Measurements from ENCODE around the gene CSF3R. TPM values are rescaled to one million over a fixed set of nuclear protein-coding genes. Genes with fewer than 3 reads are reported as not detected.
A peak's percentile ranks its signal among the peaks of the same experiment; 100 is the strongest.

CSF3R gene
- total RNA-seq (1 to 10 TPM; 3.7 to 4.1 TPM), total RNA-seq (0 to 17.3 (median 0.84) reads per million in 172 experiments)
- 34.3 TPM for polyA plus RNA-seq (2013, experiment 1 of 2)
- 30.0 TPM for polyA plus RNA-seq (2013, experiment 2 of 2)

DNA sequence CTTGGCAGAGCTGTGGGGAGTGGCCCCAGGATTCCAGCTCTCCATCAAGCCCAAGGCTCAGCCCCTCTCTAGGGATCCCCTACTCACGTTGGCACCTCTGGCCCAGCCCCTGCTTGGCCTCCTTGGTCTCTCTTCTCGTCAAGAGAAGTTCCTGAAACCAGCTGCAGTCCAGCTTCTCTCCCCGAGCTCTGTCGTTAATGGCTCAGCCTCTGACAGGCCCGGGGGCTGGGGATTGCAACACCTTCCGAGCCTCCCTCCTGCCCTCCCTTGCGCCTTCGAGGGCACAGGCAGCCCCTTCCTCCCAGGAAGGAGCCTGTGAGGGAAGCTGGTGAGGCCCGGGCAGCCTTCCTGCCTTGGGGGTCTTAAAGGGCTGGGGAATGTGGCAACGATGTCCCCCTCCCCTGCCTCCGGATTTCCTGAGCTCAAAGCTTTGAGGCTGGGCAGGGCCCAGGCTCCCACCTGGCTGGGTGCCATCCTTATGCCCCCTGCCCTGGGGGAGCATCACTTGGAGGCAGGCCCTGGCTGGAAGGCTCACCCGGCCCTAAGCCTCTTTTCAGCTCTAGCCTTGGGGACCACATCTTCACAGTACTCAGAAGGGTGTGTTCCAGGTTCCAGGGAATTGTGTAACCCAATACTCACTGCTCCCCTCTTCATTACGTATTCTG, at the start of gene CSF3R:
Gene CSF3R (minus strand): TSS at position 190 of the 665 bp plus-strand sequence. CDS start 3,417 bp downstream, outside the sequence.
- no peak for ATAC-seq (ENCODE audit: poor library complexity)
- Mint-ChIP-seq H3K36me3 (ENCODE audit: low read depth) (no peaks in the 10 kb centered on the region), H3K27me3 (no peaks in the 10 kb centered on the region), H3K4me3 (peak within 1 kb of the TSS; percentile 57), H3K27ac (peak within 1 kb of the TSS; percentile 55), H3K4me1 (ENCODE audit: low read depth) (peaks cover 9% of the 10 kb centered on the region), H3K9me3 (no peaks in the 10 kb centered on the region)
- Histone ChIP-seq H3K4me1 (ENCODE audit: insufficient read depth, low read length) (peaks cover 10% of the 10 kb centered on the region), H3K4me3 (ENCODE audit: low read length) (peak within 1 kb of the TSS; percentile 42), H3K36me3 (ENCODE audit: insufficient read depth, low read length) (no peaks in the 10 kb centered on the region), H3K9me3 (ENCODE audit: control insufficient read depth in 1 of 2, insufficient read depth in 1 of 2, low read length in 2 of 2) (no peaks in the 10 kb centered on the region), H3K27me3 (ENCODE audit: control insufficient read depth in 1 of 2, insufficient read depth in 2 of 2, low read length in 2 of 2) (no peaks in the 10 kb centered on the region), H3K27ac (ENCODE audit: low read depth in 1 of 2, low read length in 2 of 2) (no peak within 1 kb of the TSS)
- POLR2A ChIA-PET, result interaction anchor here (0.8 kb wide), 1 partner anchor 19 kb away, joined by 4 read pairs; the partner anchor contains the start of gene MRPS15
- DNase-seq, result peak in 2 of 14 experiments; percentile 24 to 39
- intact Hi-C loops (cut with DNase I, micrococcal nuclease), result no loop called here
- TF ChIP-seq, protein P1, sequence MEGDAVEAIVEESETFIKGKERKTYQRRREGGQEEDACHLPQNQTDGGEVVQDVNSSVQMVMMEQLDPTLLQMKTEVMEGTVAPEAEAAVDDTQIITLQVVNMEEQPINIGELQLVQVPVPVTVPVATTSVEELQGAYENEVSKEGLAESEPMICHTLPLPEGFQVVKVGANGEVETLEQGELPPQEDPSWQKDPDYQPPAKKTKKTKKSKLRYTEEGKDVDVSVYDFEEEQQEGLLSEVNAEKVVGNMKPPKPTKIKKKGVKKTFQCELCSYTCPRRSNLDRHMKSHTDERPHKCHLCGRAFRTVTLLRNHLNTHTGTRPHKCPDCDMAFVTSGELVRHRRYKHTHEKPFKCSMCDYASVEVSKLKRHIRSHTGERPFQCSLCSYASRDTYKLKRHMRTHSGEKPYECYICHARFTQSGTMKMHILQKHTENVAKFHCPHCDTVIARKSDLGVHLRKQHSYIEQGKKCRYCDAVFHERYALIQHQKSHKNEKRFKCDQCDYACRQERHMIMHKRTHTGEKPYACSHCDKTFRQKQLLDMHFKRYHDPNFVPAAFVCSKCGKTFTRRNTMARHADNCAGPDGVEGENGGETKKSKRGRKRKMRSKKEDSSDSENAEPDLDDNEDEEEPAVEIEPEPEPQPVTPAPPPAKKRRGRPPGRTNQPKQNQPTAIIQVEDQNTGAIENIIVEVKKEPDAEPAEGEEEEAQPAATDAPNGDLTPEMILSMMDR (IDR thresholded peaks at IDR 0.05), result no peak
- CTCF ChIA-PET, result no interaction called here

GRCh38 chr1:36531833-36532232, 49.1 kb upstream of the CSF3R start:
- no peaks in the 10 kb centered on the region for H3K36me3 Mint-ChIP-seq (ENCODE audit: low read depth)
- no peaks in the 10 kb centered on the region for H3K4me1 ChIP-seq (ENCODE audit: insufficient read depth, low read length)
- intact Hi-C loops (cut with DNase I, micrococcal nuclease), result no loop called here
- ATAC-seq (ENCODE audit: poor library complexity) (no peak), DNase-seq (no peak)
- TF ChIP-seq, protein P1 (IDR thresholded peaks at IDR 0.05), result no peak
- H3K27ac ChIP-seq (ENCODE audit: low read depth in 1 of 2, low read length in 2 of 2), result no peak overlapping the region
- peaks cover 24% of the 10 kb centered on the region for H3K27me3 Mint-ChIP-seq
- CTCF ChIA-PET, result no interaction called here
- H3K9me3 ChIP-seq (ENCODE audit: control insufficient read depth in 1 of 2, insufficient read depth in 1 of 2, low read length in 2 of 2), result no peaks in the 10 kb centered on the region
- no peaks in the 10 kb centered on the region for H3K4me1 Mint-ChIP-seq (ENCODE audit: low read depth)
- no peaks in the 10 kb centered on the region for H3K9me3 Mint-ChIP-seq
- H3K4me3 ChIP-seq (ENCODE audit: low read length), result no peak overlapping the region
- POLR2A ChIA-PET, result no interaction called here
- no peak overlapping the region for H3K27ac Mint-ChIP-seq
- no peaks in the 10 kb centered on the region for H3K36me3 ChIP-seq (ENCODE audit: insufficient read depth, low read length)
- H3K27me3 ChIP-seq (ENCODE audit: control insufficient read depth in 1 of 2, insufficient read depth in 2 of 2, low read length in 2 of 2), result peaks cover 0 to 8% of the 10 kb centered on the region in 2 experiments
- no peak overlapping the region for H3K4me3 Mint-ChIP-seq

- Histone ChIP-seq H3K27ac (ENCODE audit: low read depth in 1 of 2, low read length in 2 of 2) (no peak overlapping the region), H3K9me3 (ENCODE audit: control insufficient read depth in 1 of 2, insufficient read depth in 1 of 2, low read length in 2 of 2) (no peaks in the 10 kb centered on the region), H3K27me3 (ENCODE audit: control insufficient read depth in 1 of 2, insufficient read depth in 2 of 2, low read length in 2 of 2) (peaks cover 0 to 8% of the 10 kb centered on the region in 2 experiments), H3K36me3 (ENCODE audit: insufficient read depth, low read length) (no peaks in the 10 kb centered on the region), H3K4me3 (ENCODE audit: low read length) (no peak overlapping the region), H3K4me1 (ENCODE audit: insufficient read depth, low read length) (no peaks in the 10 kb centered on the region)
- Mint-ChIP-seq H3K27me3 (peaks cover 20% of the 10 kb centered on the region), H3K9me3 (no peaks in the 10 kb centered on the region), H3K4me3 (no peak overlapping the region), H3K4me1 (ENCODE audit: low read depth) (no peaks in the 10 kb centered on the region), H3K36me3 (ENCODE audit: low read depth) (no peaks in the 10 kb centered on the region), H3K27ac (no peak overlapping the region)
- ChIA-PET POLR2A (no interaction called here), CTCF (no interaction called here)
- TF ChIP-seq, protein P1 (IDR thresholded peaks at IDR 0.05), result no peak
- intact Hi-C loops (cut with DNase I, micrococcal nuclease), result no loop called here
- DNase-seq (no peak), ATAC-seq (ENCODE audit: poor library complexity) (no peak)
These were observed 48.1 kb upstream of the CSF3R start for GRCh38 chr1:36530791-36531190.

Measured in CD4-positive, alpha-beta T cell (primary cell).